ENCODE data around the gene HCFC1R1.

HCFC1R1 gene

DNA sequence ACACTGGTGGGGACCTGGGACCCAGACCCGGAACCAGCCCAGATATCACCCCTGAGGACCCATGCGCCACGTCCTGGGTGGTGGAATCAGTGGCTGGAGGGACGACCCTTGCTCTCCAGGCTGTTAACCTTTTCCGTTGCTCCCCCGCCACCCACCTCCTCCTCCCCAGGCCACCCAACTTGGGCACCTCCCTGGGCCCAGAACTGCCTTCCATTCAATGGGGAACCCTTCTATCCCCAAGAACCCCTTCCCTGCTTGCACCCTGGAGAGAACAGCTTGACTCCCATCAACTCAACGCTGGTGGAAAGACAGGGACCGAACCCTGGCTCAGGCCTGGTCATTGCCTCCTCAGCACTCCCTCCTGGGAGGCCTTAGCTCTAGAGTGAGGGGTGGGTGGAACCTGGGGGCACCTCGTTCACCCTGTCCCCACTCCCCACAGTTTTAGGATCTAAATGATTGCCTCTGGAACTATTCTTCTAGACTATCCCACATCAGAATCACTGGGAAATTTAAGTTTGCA, 36.0 kb upstream of the HCFC1R1 start:
- H3K9me3 ChIP-seq (ENCODE audit: control insufficient read depth, low read length): no peaks in the 10 kb centered on the region
- peak overlapping the region; percentile 99 for H3K4me3 ChIP-seq (ENCODE audit: low read depth, low read length)
- H3K36me3 ChIP-seq (ENCODE audit: control insufficient read depth, insufficient read depth, low read length): no peaks in the 10 kb centered on the region
- TF ChIP-seq, protein P1, sequence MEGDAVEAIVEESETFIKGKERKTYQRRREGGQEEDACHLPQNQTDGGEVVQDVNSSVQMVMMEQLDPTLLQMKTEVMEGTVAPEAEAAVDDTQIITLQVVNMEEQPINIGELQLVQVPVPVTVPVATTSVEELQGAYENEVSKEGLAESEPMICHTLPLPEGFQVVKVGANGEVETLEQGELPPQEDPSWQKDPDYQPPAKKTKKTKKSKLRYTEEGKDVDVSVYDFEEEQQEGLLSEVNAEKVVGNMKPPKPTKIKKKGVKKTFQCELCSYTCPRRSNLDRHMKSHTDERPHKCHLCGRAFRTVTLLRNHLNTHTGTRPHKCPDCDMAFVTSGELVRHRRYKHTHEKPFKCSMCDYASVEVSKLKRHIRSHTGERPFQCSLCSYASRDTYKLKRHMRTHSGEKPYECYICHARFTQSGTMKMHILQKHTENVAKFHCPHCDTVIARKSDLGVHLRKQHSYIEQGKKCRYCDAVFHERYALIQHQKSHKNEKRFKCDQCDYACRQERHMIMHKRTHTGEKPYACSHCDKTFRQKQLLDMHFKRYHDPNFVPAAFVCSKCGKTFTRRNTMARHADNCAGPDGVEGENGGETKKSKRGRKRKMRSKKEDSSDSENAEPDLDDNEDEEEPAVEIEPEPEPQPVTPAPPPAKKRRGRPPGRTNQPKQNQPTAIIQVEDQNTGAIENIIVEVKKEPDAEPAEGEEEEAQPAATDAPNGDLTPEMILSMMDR (IDR thresholded peaks at IDR 0.05): no peak
- peak overlapping the region; percentile 99 for H3K4me2 ChIP-seq (ENCODE audit: low read length)
- H3K27ac ChIP-seq: peak overlapping the region; percentile 71
- no peaks in the 10 kb centered on the region for H3K4me1 ChIP-seq
- peak overlapping the region; percentile 25 for H3K9ac ChIP-seq
- H3K79me2 ChIP-seq: no peaks in the 10 kb centered on the region
- no peaks in the 10 kb centered on the region for H3K27me3 ChIP-seq (ENCODE audit: control insufficient read depth, insufficient read depth, low read length)
- peak overlapping the region; percentile 93 for H2AFZ ChIP-seq

DNA sequence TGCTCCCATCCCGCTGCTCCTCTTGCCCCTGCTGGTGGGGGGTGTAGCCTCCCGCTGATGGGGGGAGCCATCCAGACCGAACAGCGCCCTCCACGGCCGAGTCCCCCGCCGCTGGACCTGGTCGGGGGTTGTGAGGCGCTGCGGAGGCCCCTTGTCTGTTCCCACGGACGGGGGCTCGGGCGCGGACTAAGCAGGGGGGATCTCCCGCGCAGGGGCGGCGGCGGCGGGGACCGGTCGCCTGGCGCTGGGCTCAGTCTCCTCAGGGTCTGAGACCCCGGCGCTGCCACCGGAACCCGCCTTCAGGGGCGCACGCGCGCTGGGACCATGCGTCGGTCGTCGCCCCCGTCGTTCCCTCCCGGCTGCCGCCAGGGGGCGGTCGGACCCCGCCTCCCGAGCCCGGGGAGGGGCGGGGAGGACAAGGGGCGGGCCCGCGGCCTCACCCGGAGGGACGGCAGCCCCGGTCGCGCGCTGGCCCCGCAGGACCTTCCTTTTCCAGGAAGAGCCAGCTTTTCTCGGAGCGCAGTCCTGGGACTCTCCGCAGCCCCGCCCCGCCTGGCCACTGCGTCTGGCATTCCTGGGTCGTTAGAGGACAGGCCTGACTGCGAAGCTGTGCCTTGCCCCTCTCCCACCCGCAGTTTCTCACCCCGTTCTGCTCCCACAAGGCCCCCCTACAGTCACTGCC, 35.4 kb upstream of the HCFC1R1 start:
- peak overlapping the region; percentile 99 for H3K4me3 ChIP-seq (ENCODE audit: low read depth, low read length)
- H3K27me3 ChIP-seq (ENCODE audit: control insufficient read depth, insufficient read depth, low read length): no peaks in the 10 kb centered on the region
- H3K4me1 ChIP-seq: no peaks in the 10 kb centered on the region
- H3K9ac ChIP-seq: peak overlapping the region; percentile 25
- no peaks in the 10 kb centered on the region for H3K9me3 ChIP-seq (ENCODE audit: control insufficient read depth, low read length)
- peak overlapping the region; percentile 93 for H2AFZ ChIP-seq
- H3K27ac ChIP-seq: peak overlapping the region; percentile 71
- no peaks in the 10 kb centered on the region for H3K36me3 ChIP-seq (ENCODE audit: control insufficient read depth, insufficient read depth, low read length)
- TF ChIP-seq, protein P1 (IDR thresholded peaks at IDR 0.05): peak; percentile 98
- peak overlapping the region; percentile 99 for H3K4me2 ChIP-seq (ENCODE audit: low read length)
- H3K79me2 ChIP-seq: no peaks in the 10 kb centered on the region

DNA sequence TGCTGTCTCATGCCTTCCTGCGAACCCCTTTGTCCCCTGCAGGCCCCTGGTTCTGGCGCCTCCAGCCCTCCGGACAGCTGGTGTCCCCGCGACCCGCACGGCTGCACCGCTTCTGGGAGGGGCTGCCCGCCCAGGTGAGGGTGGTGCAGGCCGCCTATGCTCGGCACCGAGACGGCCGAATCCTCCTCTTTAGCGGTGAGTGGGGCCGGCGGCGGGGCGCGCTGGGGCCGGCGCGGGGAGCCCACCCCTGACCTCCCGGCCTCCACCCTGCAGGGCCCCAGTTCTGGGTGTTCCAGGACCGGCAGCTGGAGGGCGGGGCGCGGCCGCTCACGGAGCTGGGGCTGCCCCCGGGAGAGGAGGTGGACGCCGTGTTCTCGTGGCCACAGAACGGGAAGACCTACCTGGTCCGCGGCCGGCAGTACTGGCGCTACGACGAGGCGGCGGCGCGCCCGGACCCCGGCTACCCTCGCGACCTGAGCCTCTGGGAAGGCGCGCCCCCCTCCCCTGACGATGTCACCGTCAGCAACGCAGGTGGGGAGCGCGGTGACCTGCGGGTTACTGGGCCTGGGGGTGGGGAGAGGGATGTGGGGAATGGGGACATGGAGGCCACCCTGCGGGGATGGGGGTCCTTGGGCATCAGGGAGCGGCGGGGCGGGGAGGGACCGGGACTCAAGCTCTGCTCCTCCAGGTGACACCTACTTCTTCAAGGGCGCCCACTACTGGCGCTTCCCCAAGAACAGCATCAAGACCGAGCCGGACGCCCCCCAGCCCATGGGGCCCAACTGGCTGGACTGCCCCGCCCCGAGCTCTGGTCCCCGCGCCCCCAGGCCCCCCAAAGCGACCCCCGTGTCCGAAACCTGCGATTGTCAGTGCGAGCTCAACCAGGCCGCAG, 34.6 kb upstream of the HCFC1R1 start:
- H3K9ac ChIP-seq: peak overlapping the region; percentile 25
- H3K27ac ChIP-seq: no peak overlapping the region

DNA sequence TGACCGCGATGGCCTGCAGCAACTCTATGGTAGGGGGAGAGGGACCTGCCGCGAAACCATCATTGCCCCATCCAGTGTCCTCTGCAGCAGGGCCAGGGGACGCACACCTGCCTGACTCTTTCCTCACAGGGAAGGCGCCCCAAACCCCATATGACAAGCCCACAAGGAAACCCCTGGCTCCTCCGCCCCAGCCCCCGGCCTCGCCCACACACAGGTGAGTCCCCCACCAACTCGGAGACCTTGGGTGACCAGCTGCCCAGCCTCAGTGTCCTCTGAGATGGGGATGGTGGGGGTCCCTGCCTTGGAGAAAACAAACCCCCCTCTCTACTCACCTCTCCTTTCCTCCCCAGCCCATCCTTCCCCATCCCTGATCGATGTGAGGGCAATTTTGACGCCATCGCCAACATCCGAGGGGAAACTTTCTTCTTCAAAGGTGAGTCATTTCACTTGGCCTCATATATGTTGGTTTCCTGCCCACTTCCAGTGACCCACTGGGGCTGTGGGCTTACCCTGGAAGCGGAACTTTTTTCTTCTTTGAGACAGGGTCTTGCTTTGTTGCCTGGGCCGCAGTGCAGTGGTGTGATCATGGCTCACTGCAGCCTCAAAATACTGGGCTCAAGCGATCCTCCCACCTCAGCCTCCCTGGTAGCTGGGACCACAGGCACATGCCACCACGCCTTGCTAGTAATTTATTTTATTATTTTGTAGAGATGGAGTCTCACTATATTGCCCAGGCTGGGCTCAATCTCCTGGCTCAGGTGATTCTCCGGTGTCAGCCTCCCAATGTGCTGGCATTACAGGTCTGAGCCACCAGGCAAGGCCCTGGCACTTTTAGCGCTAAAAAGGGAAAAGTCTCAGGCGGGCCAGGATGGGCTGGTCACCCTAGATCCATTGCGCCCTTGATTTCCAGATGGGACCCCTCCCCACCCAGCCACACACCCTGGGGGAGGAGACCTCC, 33.7 kb upstream of the HCFC1R1 start:
- Histone ChIP-seq H3K9me3 (ENCODE audit: control insufficient read depth, low read length) (no peaks in the 10 kb centered on the region), H3K4me1 (no peaks in the 10 kb centered on the region), H3K36me3 (ENCODE audit: control insufficient read depth, insufficient read depth, low read length) (no peaks in the 10 kb centered on the region), H3K27me3 (ENCODE audit: control insufficient read depth, insufficient read depth, low read length) (no peaks in the 10 kb centered on the region), H3K4me3 (ENCODE audit: low read depth, low read length) (peak overlapping the region; percentile 99), H3K4me2 (ENCODE audit: low read length) (peak overlapping the region; percentile 99), H3K27ac (no peak overlapping the region), H3K9ac (no peak overlapping the region), H3K79me2 (no peaks in the 10 kb centered on the region), H2AFZ (peak overlapping the region; percentile 93)
- TF ChIP-seq, protein P1 (IDR thresholded peaks at IDR 0.05): no peak

More for the DNA sequence above, 34.6 kb upstream of the HCFC1R1 start:
- TF ChIP-seq, protein P1 (IDR thresholded peaks at IDR 0.05): no peak
- H3K4me1 ChIP-seq: no peaks in the 10 kb centered on the region
- peak overlapping the region; percentile 99 for H3K4me2 ChIP-seq (ENCODE audit: low read length)
- H3K79me2 ChIP-seq: no peaks in the 10 kb centered on the region
- H3K27me3 ChIP-seq (ENCODE audit: control insufficient read depth, insufficient read depth, low read length): no peaks in the 10 kb centered on the region
- peak overlapping the region; percentile 99 for H3K4me3 ChIP-seq (ENCODE audit: low read depth, low read length)
- H2AFZ ChIP-seq: peak overlapping the region; percentile 93
- no peaks in the 10 kb centered on the region for H3K9me3 ChIP-seq (ENCODE audit: control insufficient read depth, low read length)
- H3K36me3 ChIP-seq (ENCODE audit: control insufficient read depth, insufficient read depth, low read length): no peaks in the 10 kb centered on the region
